Liver (tissue), 3 donors: ENCODE data around the gene NRG3.

Experiments
- GABPA ChIP-seq, 2 donors: IDR thresholded peaks in 1 of 2; conservative IDR thresholded peaks in 1 of 2; 2 replicates each; pipeline ENCODE4 v1.6.1; 2016; ENCODE audit warnings: antibody characterized with exemption in 2 of 2, mild to moderate bottlenecking in 1 of 2, moderate library complexity in 1 of 2
- JUND ChIP-seq, 2 donors: IDR thresholded peaks; 2 replicates each; pipeline ENCODE4 v1.6.1; 2016; ENCODE audit warnings: antibody characterized with exemption in 2 of 2
- RAD21 ChIP-seq, 2 donors: IDR thresholded peaks; 2 replicates each; pipeline ENCODE4 v1.6.1; 2016; ENCODE audit warnings: antibody characterized with exemption in 2 of 2, mild to moderate bottlenecking in 2 of 2
- TAF1 ChIP-seq: conservative IDR thresholded peaks from 2 replicates; pipeline ENCODE4 v1.6.1; 2016; ENCODE audit warnings: antibody characterized with exemption, mild to moderate bottlenecking
- YY1 ChIP-seq: IDR thresholded peaks from 2 replicates; pipeline ENCODE4 v1.6.1; 2016; ENCODE audit warnings: antibody characterized with exemption, mild to moderate bottlenecking
- TF ChIP-seq, protein P1 (sequence below): fragments of 150-350 bp; IDR thresholded peaks from 2 replicates; pipeline ENCODE4 v1.5.1; 2017; ENCODE audit warnings: improper control_type of control experiment, low read depth, low read length; ENCODE audit not compliant: missing input control
- TF ChIP-seq, protein P2 (sequence below): IDR thresholded peaks from 2 replicates; pipeline ENCODE4 v1.6.1; 2016; ENCODE audit warnings: antibody characterized with exemption
- TF ChIP-seq, protein P3 (sequence below): IDR thresholded peaks from 2 replicates; pipeline ENCODE4 v1.6.1; 2016; ENCODE audit warnings: antibody characterized with exemption
- TF ChIP-seq, protein P4 (sequence below): IDR thresholded peaks from 2 replicates; pipeline ENCODE4 v1.6.1; 2016; ENCODE audit warnings: antibody characterized with exemption, mild to moderate bottlenecking
- donor health status: healthy.
- donor health status: healthy.

DNA sequence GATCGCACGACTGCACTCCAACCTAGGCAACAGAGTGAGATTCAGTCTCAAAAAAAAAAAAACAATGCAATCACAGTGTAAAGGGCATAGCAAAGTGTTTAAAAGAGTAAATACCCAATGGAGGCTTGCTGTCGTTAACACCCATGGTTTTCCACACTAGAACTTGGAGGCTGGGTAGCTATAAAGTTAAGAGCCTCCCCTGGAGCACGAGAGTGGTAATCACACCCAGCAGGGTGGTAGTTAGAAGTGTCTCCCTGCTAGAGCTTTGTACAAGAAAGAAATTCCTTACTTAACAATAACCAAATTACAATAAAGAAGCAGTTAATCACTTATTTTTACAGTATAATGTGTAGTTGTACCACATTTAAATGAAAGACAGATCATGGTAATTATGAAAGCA, 1078.9 kb downstream of the NRG3 start:
- TF ChIP-seq TAF1: no peak
- no peak for TF ChIP-seq GABPA (IDR thresholded peaks at IDR 0.05 in 1 of 2, conservative IDR thresholded peaks at IDR 0.05 in 1 of 2)
- TF ChIP-seq, protein P1, sequence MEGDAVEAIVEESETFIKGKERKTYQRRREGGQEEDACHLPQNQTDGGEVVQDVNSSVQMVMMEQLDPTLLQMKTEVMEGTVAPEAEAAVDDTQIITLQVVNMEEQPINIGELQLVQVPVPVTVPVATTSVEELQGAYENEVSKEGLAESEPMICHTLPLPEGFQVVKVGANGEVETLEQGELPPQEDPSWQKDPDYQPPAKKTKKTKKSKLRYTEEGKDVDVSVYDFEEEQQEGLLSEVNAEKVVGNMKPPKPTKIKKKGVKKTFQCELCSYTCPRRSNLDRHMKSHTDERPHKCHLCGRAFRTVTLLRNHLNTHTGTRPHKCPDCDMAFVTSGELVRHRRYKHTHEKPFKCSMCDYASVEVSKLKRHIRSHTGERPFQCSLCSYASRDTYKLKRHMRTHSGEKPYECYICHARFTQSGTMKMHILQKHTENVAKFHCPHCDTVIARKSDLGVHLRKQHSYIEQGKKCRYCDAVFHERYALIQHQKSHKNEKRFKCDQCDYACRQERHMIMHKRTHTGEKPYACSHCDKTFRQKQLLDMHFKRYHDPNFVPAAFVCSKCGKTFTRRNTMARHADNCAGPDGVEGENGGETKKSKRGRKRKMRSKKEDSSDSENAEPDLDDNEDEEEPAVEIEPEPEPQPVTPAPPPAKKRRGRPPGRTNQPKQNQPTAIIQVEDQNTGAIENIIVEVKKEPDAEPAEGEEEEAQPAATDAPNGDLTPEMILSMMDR: no peak
- TF ChIP-seq, protein P2, sequence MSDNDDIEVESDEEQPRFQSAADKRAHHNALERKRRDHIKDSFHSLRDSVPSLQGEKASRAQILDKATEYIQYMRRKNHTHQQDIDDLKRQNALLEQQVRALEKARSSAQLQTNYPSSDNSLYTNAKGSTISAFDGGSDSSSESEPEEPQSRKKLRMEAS: no peak
- TF ChIP-seq, protein P3, sequence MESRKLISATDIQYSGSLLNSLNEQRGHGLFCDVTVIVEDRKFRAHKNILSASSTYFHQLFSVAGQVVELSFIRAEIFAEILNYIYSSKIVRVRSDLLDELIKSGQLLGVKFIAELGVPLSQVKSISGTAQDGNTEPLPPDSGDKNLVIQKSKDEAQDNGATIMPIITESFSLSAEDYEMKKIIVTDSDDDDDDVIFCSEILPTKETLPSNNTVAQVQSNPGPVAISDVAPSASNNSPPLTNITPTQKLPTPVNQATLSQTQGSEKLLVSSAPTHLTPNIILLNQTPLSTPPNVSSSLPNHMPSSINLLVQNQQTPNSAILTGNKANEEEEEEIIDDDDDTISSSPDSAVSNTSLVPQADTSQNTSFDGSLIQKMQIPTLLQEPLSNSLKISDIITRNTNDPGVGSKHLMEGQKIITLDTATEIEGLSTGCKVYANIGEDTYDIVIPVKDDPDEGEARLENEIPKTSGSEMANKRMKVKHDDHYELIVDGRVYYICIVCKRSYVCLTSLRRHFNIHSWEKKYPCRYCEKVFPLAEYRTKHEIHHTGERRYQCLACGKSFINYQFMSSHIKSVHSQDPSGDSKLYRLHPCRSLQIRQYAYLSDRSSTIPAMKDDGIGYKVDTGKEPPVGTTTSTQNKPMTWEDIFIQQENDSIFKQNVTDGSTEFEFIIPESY: no peak
- TF ChIP-seq, protein P4, sequence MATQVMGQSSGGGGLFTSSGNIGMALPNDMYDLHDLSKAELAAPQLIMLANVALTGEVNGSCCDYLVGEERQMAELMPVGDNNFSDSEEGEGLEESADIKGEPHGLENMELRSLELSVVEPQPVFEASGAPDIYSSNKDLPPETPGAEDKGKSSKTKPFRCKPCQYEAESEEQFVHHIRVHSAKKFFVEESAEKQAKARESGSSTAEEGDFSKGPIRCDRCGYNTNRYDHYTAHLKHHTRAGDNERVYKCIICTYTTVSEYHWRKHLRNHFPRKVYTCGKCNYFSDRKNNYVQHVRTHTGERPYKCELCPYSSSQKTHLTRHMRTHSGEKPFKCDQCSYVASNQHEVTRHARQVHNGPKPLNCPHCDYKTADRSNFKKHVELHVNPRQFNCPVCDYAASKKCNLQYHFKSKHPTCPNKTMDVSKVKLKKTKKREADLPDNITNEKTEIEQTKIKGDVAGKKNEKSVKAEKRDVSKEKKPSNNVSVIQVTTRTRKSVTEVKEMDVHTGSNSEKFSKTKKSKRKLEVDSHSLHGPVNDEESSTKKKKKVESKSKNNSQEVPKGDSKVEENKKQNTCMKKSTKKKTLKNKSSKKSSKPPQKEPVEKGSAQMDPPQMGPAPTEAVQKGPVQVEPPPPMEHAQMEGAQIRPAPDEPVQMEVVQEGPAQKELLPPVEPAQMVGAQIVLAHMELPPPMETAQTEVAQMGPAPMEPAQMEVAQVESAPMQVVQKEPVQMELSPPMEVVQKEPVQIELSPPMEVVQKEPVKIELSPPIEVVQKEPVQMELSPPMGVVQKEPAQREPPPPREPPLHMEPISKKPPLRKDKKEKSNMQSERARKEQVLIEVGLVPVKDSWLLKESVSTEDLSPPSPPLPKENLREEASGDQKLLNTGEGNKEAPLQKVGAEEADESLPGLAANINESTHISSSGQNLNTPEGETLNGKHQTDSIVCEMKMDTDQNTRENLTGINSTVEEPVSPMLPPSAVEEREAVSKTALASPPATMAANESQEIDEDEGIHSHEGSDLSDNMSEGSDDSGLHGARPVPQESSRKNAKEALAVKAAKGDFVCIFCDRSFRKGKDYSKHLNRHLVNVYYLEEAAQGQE: no peak
- TF ChIP-seq RAD21 (IDR thresholded peaks at IDR 0.05): no peak
- no peak for TF ChIP-seq YY1
- no peak for TF ChIP-seq JUND (IDR thresholded peaks at IDR 0.05)
